ENCODE measurements around the gene HES6. TPM values are rescaled to one million over a fixed set of nuclear protein-coding genes. Genes with fewer than 3 reads are reported as not detected.

HES6 gene
- total RNA-seq, 3 donors from 2014 or later: 5.9 to 9.1 (median 8.0) TPM

Other genes starting within 250 kb of the HES6 start
- gene SCLY, start 179.0 kb downstream of the HES6 start, total RNA-seq: 10 to 100 TPM; 46.4 to 63.5 (median 60.1) TPM
- under 1 TPM; 0.08 to 0.35 (median 0.14) TPM for gene ESPNL, start 139.7 kb downstream of the HES6 start, total RNA-seq
- not detected for gene KLHL30, start 101.4 kb downstream of the HES6 start, total RNA-seq
- under 1 TPM; 0.13 to 0.91 (median 0.22) TPM for gene ERFE, start 81.1 kb downstream of the HES6 start, total RNA-seq
- 10 to 100 TPM; 64.5 to 70.9 (median 66.5) TPM for gene ILKAP, start 36.3 kb downstream of the HES6 start, total RNA-seq
- 10 to 100 TPM; 22.8 to 25.4 (median 24.6) TPM for gene PER2, start 48.6 kb upstream of the HES6 start, total RNA-seq
- 10 to 100 TPM; 16.4 to 19.1 (median 17.8) TPM for gene TRAF3IP1, start 80.5 kb upstream of the HES6 start, total RNA-seq
- gene ASB1, start 186.9 kb upstream of the HES6 start, total RNA-seq: 10 to 100 TPM; 37.8 to 42.6 (median 41.5) TPM

All from activated T-cell treated with anti-CD3 and anti-CD28 coated beads, Interleukin-2, amount 50 U/mL, for 4 hours (primary cell).